ENCODE measurements around the gene NRL.

DNA sequence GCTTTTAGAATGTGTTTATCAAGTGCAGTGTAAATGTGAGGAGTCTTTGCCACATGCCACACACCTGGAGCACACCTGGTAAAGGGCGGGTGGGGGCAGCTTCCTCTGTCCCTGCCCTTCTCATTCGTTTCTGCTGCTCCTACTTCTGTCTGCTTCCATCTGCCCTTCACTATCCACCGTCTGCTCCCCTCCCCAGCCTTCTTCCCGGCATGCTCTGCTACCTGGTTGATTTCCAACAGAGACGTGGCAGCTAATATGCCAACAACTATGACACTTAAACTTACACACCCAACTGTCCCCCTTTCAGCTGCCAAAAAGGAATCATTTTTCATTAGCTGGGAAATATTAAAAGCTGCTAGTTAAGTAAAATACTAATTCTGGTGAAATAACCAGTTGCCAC, 72.0 kb downstream of the NRL start:
- TF ChIP-seq, protein P1, sequence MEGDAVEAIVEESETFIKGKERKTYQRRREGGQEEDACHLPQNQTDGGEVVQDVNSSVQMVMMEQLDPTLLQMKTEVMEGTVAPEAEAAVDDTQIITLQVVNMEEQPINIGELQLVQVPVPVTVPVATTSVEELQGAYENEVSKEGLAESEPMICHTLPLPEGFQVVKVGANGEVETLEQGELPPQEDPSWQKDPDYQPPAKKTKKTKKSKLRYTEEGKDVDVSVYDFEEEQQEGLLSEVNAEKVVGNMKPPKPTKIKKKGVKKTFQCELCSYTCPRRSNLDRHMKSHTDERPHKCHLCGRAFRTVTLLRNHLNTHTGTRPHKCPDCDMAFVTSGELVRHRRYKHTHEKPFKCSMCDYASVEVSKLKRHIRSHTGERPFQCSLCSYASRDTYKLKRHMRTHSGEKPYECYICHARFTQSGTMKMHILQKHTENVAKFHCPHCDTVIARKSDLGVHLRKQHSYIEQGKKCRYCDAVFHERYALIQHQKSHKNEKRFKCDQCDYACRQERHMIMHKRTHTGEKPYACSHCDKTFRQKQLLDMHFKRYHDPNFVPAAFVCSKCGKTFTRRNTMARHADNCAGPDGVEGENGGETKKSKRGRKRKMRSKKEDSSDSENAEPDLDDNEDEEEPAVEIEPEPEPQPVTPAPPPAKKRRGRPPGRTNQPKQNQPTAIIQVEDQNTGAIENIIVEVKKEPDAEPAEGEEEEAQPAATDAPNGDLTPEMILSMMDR (IDR thresholded peaks at IDR 0.05; ENCODE audit: low read depth, low read length): no peak
- no peak for TF ChIP-seq EZH2phosphoT487 (IDR thresholded peaks at IDR 0.05; ENCODE audit: low read depth)
